Psoas muscle (tissue), 8 donors: ENCODE data around the gene CSNK1G3. TPM values are rescaled to one million over a fixed set of nuclear protein-coding genes. Genes with fewer than 3 reads are reported as not detected.

Experiments
- ATAC-seq, 4 donors: fragments of 200-7000 bp; cut with Tn5 transposase; one replicate each; pipeline ENCODE4 v1.9.1; 2020; ENCODE audit warnings: moderate library complexity in 3 of 4, mild to moderate bottlenecking in 2 of 4
- DNase-seq, 2 donors: peaks; one replicate each; pipeline ENCODE4 v3.0.0-alpha.2; 2020
- H3K27ac ChIP-seq: fragments of 200-600 bp; one replicate; pipeline ENCODE4 v1.8.0; 2022
- H3K27me3 ChIP-seq, 3 donors: fragments of 200-600 bp in 1 of 3; one replicate each; pipeline versions ENCODE4 v1.6.1 to v1.8.0; 2013 to 2022; ENCODE audit warnings: low read length in 2 of 3, mild to moderate bottlenecking in 2 of 3, moderate library complexity in 1 of 3; ENCODE audit not compliant: insufficient read depth in 3 of 3
- H3K36me3 ChIP-seq, 2 donors: fragments of 200-600 bp in 1 of 2; one replicate each; pipeline versions ENCODE4 v1.6.1 to v1.8.0; 2013 to 2022; ENCODE audit warnings: low read depth in 1 of 2, mild to moderate bottlenecking in 1 of 2, moderate library complexity in 1 of 2; ENCODE audit not compliant: insufficient read depth in 1 of 2
- H3K4me1 ChIP-seq: fragments of 200-600 bp; one replicate; pipeline ENCODE4 v1.8.0; 2022
- H3K4me3 ChIP-seq: fragments of 200-600 bp; one replicate; pipeline ENCODE4 v1.8.0; 2022; ENCODE audit warnings: mild to moderate bottlenecking
- H3K9me3 ChIP-seq: fragments of 200-600 bp; one replicate; pipeline ENCODE4 v1.8.0; 2022
- WGBS, 3 donors: extraction: QIAGEN DNeasy Blood & Tissue Kit; methylation state at CpG; one replicate each; pipeline versions ENCODE4 v1.1.6 to v1.1.7; 2013; 5-methylcytosine and 5-hydroxymethylcytosine counted together
- intact Hi-C, 2 donors: fragments of 100-400 bp; cut with DNase I; formaldehyde crosslinking; loops; one replicate each; pipeline versions ENCODE4 v1.11.0 to v1.14.2; 2022
- polyA plus RNA-seq, 3 donors: library from polyadenylated mRNA; stranded (reverse); fragments of 200-250 nt; gene quantifications; one replicate each; pipeline ENCODE4 v1.2.3, GENCODE V29; 2013
- total RNA-seq, 4 donors: library from RNA; stranded (reverse); fragmentation: NEBNext Ultra II Directional in 2 of 4; extraction: Animal tissue kit (Norgen Biotek cat#: 25700) in 2 of 4; gene quantifications; one replicate each; pipeline versions ENCODE4 v1.2.1 to v1.2.4, GENCODE V29; 2021 to 2023
- TF ChIP-seq, protein P1 (sequence below): fragments of 200-600 bp; IDR thresholded peaks from one replicate; pipeline ENCODE4 v1.8.0; 2022; ENCODE audit warnings: antibody characterized with exemption
- donor health status: healthy with polysubstance abuse.
- donor health status: DM: no; HTN: no; CAD: no; lungs with moderate emphysema.
- donor health status: Bipolar disorder and iron deficiency.
- donor health status: healthy.
- donor health status: DM: yes; HTN: yes; CAD: no.
- donor health status: DM: no; HTN: no; CAD: no.
- donor health status: DM: no; HTN: no; CAD: no.
- donor health status: DM: yes; HTN: yes; CAD: no.

The CSNK1G3 gene
- total and polyA plus RNA-seq, 7 donors: 3.8 to 19.4 (median 11.3) TPM

DNA sequence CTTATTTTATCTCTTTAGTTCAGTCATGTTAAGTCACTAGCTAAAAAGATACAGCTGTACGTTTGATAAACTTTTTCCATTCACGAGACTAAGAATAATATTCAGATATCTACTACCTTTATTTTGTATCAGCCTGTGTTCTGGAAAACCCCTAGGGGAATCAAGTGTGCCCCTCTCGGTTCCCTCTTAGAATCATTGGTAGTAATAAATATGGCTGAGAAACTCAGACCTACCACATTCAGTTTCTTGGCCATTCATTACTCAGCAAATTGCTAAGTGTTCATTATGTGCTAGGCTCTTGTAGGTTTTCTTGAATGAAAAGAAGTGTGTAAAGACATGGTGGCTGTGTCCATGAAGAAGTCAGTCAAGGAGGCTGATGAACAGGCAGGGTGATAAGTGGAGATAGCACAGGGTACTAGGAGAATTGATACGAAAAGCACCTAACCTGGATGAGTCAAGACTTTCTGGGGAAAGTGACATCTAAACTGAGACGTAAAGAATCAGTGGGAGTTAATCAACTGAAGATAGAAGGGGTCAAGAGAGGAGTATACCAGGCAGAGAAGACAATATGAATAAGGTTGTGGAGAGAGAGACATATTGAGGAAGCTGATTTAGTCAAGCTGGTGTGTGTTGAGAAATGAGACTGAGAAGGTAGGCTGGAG, 86.2 kb downstream of the CSNK1G3 start:
- WGBS, 3 donors: 96 to 99% (median 97%) methylated on average over 5 of the region's 5 CpGs
- no peaks in the 10 kb centered on the region for H3K27me3 ChIP-seq
- H3K9me3 ChIP-seq: no peaks in the 10 kb centered on the region
- peaks cover 8% of the 10 kb centered on the region for H3K4me1 ChIP-seq
- DNase-seq: no peak
- peaks cover 0 to under 1% of the 10 kb centered on the region in 2 donors for H3K36me3 ChIP-seq
- intact Hi-C loops: no loop called here
- no peak overlapping the region for H3K4me3 ChIP-seq
- H3K27ac ChIP-seq: no peak overlapping the region
- ATAC-seq: no peak
- TF ChIP-seq, protein P1, sequence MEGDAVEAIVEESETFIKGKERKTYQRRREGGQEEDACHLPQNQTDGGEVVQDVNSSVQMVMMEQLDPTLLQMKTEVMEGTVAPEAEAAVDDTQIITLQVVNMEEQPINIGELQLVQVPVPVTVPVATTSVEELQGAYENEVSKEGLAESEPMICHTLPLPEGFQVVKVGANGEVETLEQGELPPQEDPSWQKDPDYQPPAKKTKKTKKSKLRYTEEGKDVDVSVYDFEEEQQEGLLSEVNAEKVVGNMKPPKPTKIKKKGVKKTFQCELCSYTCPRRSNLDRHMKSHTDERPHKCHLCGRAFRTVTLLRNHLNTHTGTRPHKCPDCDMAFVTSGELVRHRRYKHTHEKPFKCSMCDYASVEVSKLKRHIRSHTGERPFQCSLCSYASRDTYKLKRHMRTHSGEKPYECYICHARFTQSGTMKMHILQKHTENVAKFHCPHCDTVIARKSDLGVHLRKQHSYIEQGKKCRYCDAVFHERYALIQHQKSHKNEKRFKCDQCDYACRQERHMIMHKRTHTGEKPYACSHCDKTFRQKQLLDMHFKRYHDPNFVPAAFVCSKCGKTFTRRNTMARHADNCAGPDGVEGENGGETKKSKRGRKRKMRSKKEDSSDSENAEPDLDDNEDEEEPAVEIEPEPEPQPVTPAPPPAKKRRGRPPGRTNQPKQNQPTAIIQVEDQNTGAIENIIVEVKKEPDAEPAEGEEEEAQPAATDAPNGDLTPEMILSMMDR: no peak

DNA sequence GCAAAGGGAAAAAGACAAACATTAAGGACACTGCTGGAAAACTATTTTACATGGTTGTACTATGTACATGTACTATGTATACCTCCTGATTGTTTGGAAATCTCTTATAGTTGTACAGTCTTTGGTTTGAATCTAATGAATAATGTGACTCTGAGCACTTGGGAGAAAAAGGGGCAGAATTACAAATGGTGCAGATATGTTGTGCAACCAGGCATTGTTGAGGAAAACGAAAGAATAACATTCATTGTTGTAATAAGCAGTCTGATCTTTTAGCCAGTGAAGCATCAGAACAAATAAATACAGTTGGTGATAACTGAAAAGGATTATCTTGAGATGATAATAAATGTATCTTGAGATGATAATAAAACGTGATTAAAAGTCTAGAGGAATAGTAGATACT, 87.2 kb downstream of the CSNK1G3 start:
- no peak for DNase-seq
- Histone ChIP-seq H3K9me3 (no peaks in the 10 kb centered on the region), H3K36me3 (peaks cover 0 to 3% of the 10 kb centered on the region in 2 donors), H3K27me3 (no peaks in the 10 kb centered on the region), H3K27ac (no peak overlapping the region), H3K4me1 (peaks cover 3% of the 10 kb centered on the region), H3K4me3 (no peak overlapping the region)
- intact Hi-C loops: no loop called here
- ATAC-seq: no peak
- TF ChIP-seq, protein P1: no peak
- 92 to 95% (median 93%) methylated on average over 2 of the region's 2 CpGs for WGBS, 3 donors

DNA sequence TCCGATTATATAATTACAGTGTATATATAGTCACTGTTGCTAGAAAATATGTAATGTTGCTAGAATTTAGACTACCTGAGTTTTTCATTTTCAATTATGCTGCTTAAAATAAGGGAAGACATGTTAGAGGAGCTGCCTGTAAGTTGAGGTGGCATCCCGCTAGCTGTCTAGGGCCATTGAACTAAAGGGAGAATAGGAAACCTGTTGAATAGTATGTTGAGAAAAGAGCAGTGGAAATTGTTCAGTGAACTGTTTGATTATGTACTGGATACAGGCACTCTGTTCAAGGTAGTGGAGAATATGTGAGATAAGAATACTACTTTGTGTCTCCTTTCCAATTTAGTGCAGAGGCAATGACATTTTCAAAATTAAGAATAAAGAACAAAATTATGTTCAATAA, 89.6 kb downstream of the CSNK1G3 start:
- Histone ChIP-seq H3K4me3 (no peak overlapping the region), H3K27ac (no peak overlapping the region), H3K9me3 (no peaks in the 10 kb centered on the region), H3K4me1 (no peaks in the 10 kb centered on the region), H3K27me3 (no peaks in the 10 kb centered on the region), H3K36me3 (peaks cover 0 to 21% of the 10 kb centered on the region in 2 donors)
- DNase-seq (no peak), ATAC-seq (no peak)
- 95 to 98% (median 98%) methylated on average over 2 of the region's 2 CpGs for WGBS, 3 donors
- TF ChIP-seq, protein P1: no peak
- intact Hi-C loops: no loop called here

DNA sequence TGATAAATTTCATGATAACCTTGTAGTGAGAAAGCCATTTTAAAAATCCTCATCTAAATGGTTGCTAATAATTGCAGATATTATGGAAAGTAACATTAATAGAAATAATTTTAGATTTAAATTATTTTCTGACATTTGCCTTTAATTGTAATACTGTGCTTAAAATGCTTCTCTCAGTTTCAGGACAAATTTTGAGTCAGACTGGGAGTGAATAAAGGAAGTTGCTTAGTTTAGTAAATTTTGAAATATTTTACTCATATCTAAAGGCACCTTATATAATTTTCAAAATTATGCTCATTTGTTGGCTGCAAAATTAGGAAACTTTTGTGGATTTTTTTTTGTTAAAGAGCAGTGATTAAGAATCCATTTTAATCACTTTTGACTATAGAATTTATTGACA, 93.8 kb downstream of the CSNK1G3 start:
- Histone ChIP-seq H3K4me1 (no peaks in the 10 kb centered on the region), H3K27me3 (no peaks in the 10 kb centered on the region), H3K4me3 (no peak overlapping the region), H3K9me3 (no peaks in the 10 kb centered on the region), H3K27ac (no peak overlapping the region), H3K36me3 (peaks cover 0 to 21% of the 10 kb centered on the region in 2 donors)
- no peak for ATAC-seq
- TF ChIP-seq, protein P1: no peak
- no peak for DNase-seq
- intact Hi-C loops: no loop called here

DNA sequence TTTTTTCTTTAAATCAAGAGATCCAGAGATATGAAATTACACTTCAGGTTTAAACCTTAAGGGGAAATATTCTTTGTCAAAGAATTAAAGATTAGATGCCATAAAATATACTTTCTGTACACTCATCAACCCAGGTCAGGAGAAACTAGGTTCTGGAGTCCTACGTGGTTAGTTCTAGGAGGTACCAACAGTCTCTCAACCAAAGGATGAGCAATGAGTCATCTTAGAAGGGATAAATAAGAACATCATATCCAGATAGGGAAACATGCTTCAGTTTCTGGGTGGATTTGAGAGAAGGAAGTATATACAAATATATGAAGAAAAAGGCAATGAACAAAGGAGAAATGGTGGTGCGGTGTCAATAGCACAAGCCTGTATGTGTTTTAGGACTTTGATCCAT, 98.2 kb downstream of the CSNK1G3 start:
- H3K4me1 ChIP-seq: no peaks in the 10 kb centered on the region
- TF ChIP-seq, protein P1: no peak
- H3K27me3 ChIP-seq: no peaks in the 10 kb centered on the region
- intact Hi-C loops: loop anchor here in 1 of 2 donors (5.0 to 10.0 kb wide), 2 partner anchors 95 to 188 kb away; partner anchors contain the start of genes CEP120 and CSNK1G3
- H3K36me3 ChIP-seq: peaks cover 0 to 23% of the 10 kb centered on the region in 2 donors
- H3K9me3 ChIP-seq: no peaks in the 10 kb centered on the region
- 96 to 98% (median 97%) methylated on average over 2 of the region's 2 CpGs for WGBS, 3 donors
- H3K27ac ChIP-seq: no peak overlapping the region
- H3K4me3 ChIP-seq: no peak overlapping the region
- ATAC-seq: no peak
- DNase-seq: no peak
